Neuronal stem cell (in vitro differentiated cells): ENCODE results near the gene TRANK1.
"Not testable (repeated sequence)": the region's sequence is repeated elsewhere in the genome, so short reads cannot be mapped to it uniquely, and the experiment has no call there.

Experiments
- DNase-seq: peaks from one replicate; pipeline ENCODE4 v3.0.0-alpha.2; 2013; ENCODE audit warnings: low spot score
- H2AFZ ChIP-seq: one replicate; pipeline ENCODE4 v1.6.1; 2013; ENCODE audit warnings: mild to moderate bottlenecking, low read length, inconsistent platforms
- H2AK5ac ChIP-seq: 2 replicates; pipeline ENCODE4 v1.6.1; 2013; ENCODE audit warnings: low read depth, mild to moderate bottlenecking, inconsistent platforms, low read length, moderate library complexity, mixed read lengths
- H2BK120ac ChIP-seq: 2 replicates; pipeline ENCODE4 v1.6.1; 2013; ENCODE audit warnings: low read depth, mild to moderate bottlenecking, inconsistent platforms, low read length, moderate library complexity, mixed read lengths
- H2BK12ac ChIP-seq: one replicate; pipeline ENCODE4 v1.6.1; 2013; ENCODE audit warnings: low read length, inconsistent platforms
- H2BK15ac ChIP-seq: 2 replicates; pipeline ENCODE4 v1.6.1; 2013; ENCODE audit warnings: mild to moderate bottlenecking, low read length, inconsistent platforms, mixed read lengths
- H2BK5ac ChIP-seq: one replicate; pipeline ENCODE4 v1.6.1; 2013; ENCODE audit warnings: inconsistent platforms, mild to moderate bottlenecking, low read length, moderate library complexity
- H3K14ac ChIP-seq: one replicate; pipeline ENCODE4 v1.6.1; 2013; ENCODE audit warnings: low read length, inconsistent platforms
- H3K18ac ChIP-seq: 2 replicates; pipeline ENCODE4 v1.6.1; 2013; ENCODE audit warnings: low read length, inconsistent platforms
- H3K23ac ChIP-seq: 2 replicates; pipeline ENCODE4 v1.6.1; 2013; ENCODE audit warnings: low read depth, mild to moderate bottlenecking, mixed read lengths, low read length, inconsistent platforms; ENCODE audit not compliant: poor library complexity
- H3K27ac ChIP-seq: replicated peaks from 3 replicates; pipeline ENCODE4 v1.5.1; 2013; ENCODE audit warnings: low read length, inconsistent platforms
- H3K27me3 ChIP-seq, 3 experiments: 2 replicates each; pipeline ENCODE4 v1.6.1; 2013; ENCODE audit warnings: low read length in 3 of 3, mild to moderate bottlenecking in 2 of 3, inconsistent platforms in 1 of 3, low read depth in 1 of 3, mixed read lengths in 1 of 3, moderate library complexity in 1 of 3; ENCODE audit not compliant: control insufficient read depth in 3 of 3, insufficient read depth in 3 of 3
- H3K36me3 ChIP-seq, 2 donors: replicated peaks in 1 of 2; 2 replicates each; pipeline ENCODE4 v1.6.1; 2013; ENCODE audit warnings: low read length in 2 of 2; ENCODE audit not compliant: control insufficient read depth in 2 of 2, insufficient read depth in 2 of 2
- H3K4ac ChIP-seq: 2 replicates; pipeline ENCODE4 v1.6.1; 2013; ENCODE audit warnings: inconsistent platforms, mild to moderate bottlenecking, low read length, moderate library complexity
- H3K4me1 ChIP-seq, 2 donors: 1 replicate in 1 of 2; 2 replicates in 1 of 2; pipeline ENCODE4 v1.6.1; 2013; ENCODE audit warnings: low read length in 2 of 2, low read depth in 1 of 2; ENCODE audit not compliant: control insufficient read depth in 2 of 2, insufficient read depth in 1 of 2
- H3K4me2 ChIP-seq: one replicate; pipeline ENCODE4 v1.6.1; 2013; ENCODE audit warnings: mild to moderate bottlenecking, low read length, inconsistent platforms; ENCODE audit not compliant: insufficient read depth, poor library complexity, severe bottlenecking
- H3K4me3 ChIP-seq, 2 donors: 2 replicates each; pipeline ENCODE4 v1.5.1; 2013; ENCODE audit warnings: low read length in 2 of 2, mild to moderate bottlenecking in 2 of 2, inconsistent platforms in 1 of 2, moderate library complexity in 1 of 2
- H3K79me1 ChIP-seq: one replicate; pipeline ENCODE4 v1.6.1; 2013; ENCODE audit warnings: low read depth, mild to moderate bottlenecking, inconsistent platforms, low read length, moderate library complexity
- H3K9ac ChIP-seq: one replicate; pipeline ENCODE4 v1.6.1; 2013; ENCODE audit warnings: mild to moderate bottlenecking, low read depth, low read length, inconsistent platforms; ENCODE audit not compliant: poor library complexity
- H3K9me3 ChIP-seq, 2 donors: replicated peaks in 1 of 2; 2 replicates each; pipeline versions ENCODE3 to v1.6.1; 2013; ENCODE audit warnings: low read length in 2 of 2, mild to moderate bottlenecking in 2 of 2, inconsistent platforms in 1 of 2, low read depth in 1 of 2, mixed read lengths in 1 of 2, moderate library complexity in 1 of 2; ENCODE audit not compliant: control insufficient read depth in 2 of 2, insufficient read depth in 1 of 2
- H4K8ac ChIP-seq: one replicate; pipeline ENCODE4 v1.6.1; 2013; ENCODE audit warnings: low read depth, mild to moderate bottlenecking, inconsistent platforms, low read length, moderate library complexity
- H4K91ac ChIP-seq: one replicate; pipeline ENCODE4 v1.6.1; 2013; ENCODE audit warnings: low read length, low read depth, mild to moderate bottlenecking, inconsistent platforms; ENCODE audit not compliant: poor library complexity
- WGBS, 2 donors: extraction: QIAGEN DNeasy Blood & Tissue Kit; methylation state at CpG; one replicate each; pipeline ENCODE4 v1.1.7; 2013; ENCODE audit warnings: missing lambda C conversion rate in 2 of 2, mixed read lengths in 1 of 2; ENCODE audit not compliant: insufficient read length in 2 of 2, insufficient replicate concordance in 1 of 2; ENCODE audit errors: extremely low coverage in 2 of 2; 5-methylcytosine and 5-hydroxymethylcytosine counted together

The TRANK1 gene

DNA sequence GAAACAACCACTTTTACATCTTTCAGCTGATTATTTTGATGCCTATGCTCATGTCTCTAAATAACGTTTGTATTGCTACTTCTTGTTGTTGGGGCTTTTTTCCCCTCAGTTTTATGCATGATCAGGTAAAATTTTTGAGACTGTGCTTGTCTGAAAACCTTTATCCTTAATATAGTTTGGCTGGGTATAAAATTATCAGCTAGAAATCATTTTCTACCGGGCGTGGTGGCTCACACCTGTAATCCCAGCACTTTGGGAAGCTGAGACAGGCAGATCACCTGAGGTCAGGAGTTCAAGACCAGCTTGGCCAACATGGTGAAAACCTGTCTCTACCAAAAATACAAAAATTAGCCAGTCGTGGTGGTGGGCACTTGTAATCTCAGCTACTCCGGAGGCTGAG is 3.0 kb upstream of the TRANK1 start:
- H3K27me3 ChIP-seq, result peaks cover 3 to 11% (median 8%) of the 10 kb centered on the region in 3 experiments
- not testable (repeated sequence) for H2BK120ac ChIP-seq, H3K18ac ChIP-seq, H3K36me3 ChIP-seq, H3K9ac ChIP-seq, H2AFZ ChIP-seq, H2AK5ac ChIP-seq, H2BK5ac ChIP-seq, H3K79me1 ChIP-seq, H2BK15ac ChIP-seq, H2BK12ac ChIP-seq, H3K4ac ChIP-seq, H3K4me1 ChIP-seq, H3K4me2 ChIP-seq, H4K8ac ChIP-seq, H3K14ac ChIP-seq, DNase-seq, H3K23ac ChIP-seq, H4K91ac ChIP-seq, H3K27ac ChIP-seq, H3K4me3 ChIP-seq
- WGBS, 2 donors, result no CpG with 5 or more reads among the region's 5 CpGs
- H3K9me3 ChIP-seq, result peaks cover 10 to 21% of the 10 kb centered on the region in 2 donors

DNA sequence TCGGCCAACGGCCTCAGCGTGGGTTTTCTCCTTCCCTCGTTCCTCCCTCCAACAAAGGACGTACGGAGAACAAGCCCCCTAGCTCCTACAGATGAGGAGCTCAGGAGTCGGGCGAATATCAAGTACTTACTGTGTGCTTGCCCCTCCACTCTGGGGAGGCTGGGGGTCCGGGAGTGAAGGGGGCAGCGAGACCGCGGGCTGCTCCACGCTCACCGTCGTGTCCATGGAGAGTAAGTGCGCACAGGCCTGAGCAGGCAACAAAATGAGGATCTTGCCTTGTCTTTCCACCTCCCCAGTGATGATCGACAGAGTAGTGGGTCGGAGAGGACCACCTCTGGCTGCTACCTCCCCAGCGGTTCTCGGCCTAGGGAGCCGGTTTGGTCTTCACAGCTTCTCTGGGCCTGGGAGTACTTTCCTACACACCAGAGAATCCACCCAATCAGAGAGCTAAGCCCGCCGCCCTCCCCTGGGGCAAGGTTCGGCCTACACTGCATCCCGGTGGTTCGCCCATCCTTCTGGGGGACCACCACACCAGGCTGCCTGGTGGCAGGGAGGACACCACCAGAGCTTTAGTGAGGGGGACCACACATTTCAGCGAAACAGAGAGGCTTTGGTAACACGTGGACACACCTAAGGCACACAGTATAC is 603 bp upstream of the TRANK1 start:
- no peak overlapping the region for H3K14ac ChIP-seq
- peak overlapping the region; percentile 72 for H3K18ac ChIP-seq
- peak overlapping the region; percentile 92 for H2BK120ac ChIP-seq
- H2BK12ac ChIP-seq, result peak overlapping the region; percentile 46
- WGBS, 2 donors, result no CpG with 5 or more reads among the region's 28 CpGs
- H3K79me1 ChIP-seq, result peaks cover 3% of the 10 kb centered on the region
- peaks cover 3 to 11% (median 3%) of the 10 kb centered on the region in 3 experiments for H3K27me3 ChIP-seq
- peak overlapping the region; percentile 72 for H2AK5ac ChIP-seq
- H3K23ac ChIP-seq, result no peak overlapping the region
- no peak overlapping the region for H3K4me3 ChIP-seq
- no peak overlapping the region for H3K9ac ChIP-seq
- H3K4ac ChIP-seq, result peak overlapping the region; percentile 27
- peak overlapping the region; percentile 99 for H4K8ac ChIP-seq
- H3K9me3 ChIP-seq, result peaks cover 10 to 21% of the 10 kb centered on the region in 2 donors
- H2BK15ac ChIP-seq, result peak overlapping the region; percentile 99
- peak overlapping the region; percentile 80 for H2AFZ ChIP-seq
- H2BK5ac ChIP-seq, result no peak overlapping the region
- no peak overlapping the region for H3K4me2 ChIP-seq
- H3K27ac ChIP-seq, result no peak overlapping the region
- peak overlapping the region; percentile 39 for H4K91ac ChIP-seq
- no peaks in the 10 kb centered on the region for H3K36me3 ChIP-seq
- no peak for DNase-seq
- peaks cover 0 to 5% of the 10 kb centered on the region in 2 donors for H3K4me1 ChIP-seq

DNA sequence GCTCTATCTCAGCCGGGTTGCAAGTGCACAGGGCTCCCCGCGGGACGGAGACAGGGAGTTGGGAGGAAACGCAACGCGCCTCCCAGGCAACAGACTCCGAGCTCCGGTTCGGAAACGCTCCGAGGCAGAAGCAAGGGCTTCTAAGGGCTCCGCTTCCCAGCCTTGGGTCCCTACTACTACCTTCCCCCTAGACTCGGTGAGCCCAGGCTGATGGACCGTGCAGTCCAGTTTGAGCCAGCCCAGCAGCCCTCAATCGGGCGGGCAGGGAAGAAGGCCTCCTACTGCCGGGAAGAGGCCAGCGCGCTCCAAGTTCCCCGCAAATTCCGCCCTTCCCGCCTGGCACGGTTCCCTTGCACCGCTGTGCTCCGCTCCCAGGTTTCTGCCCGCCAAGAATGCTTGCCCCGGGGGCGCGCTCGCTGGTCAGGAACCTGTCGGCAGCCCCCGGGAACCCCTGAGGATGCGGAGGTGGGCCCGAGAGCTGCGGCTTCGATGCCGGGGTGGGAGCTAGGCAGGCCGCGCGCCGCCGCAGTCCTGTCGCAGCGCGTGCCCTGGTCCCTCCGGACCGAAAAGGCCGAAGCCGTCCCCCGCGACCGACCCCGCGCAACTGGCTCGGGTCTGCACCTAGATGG is 728 bp downstream of the TRANK1 start:
- WGBS, 2 donors, result no CpG with 5 or more reads among the region's 56 CpGs
- peak overlapping the region; percentile 98 for H3K18ac ChIP-seq
- H3K9me3 ChIP-seq, result peaks cover 10 to 21% of the 10 kb centered on the region in 2 donors
- peak overlapping the region; percentile 87 for H2BK12ac ChIP-seq
- peak overlapping the region; percentile 77 for H3K14ac ChIP-seq
- peak overlapping the region; percentile 77 for H3K23ac ChIP-seq
- H3K36me3 ChIP-seq, result no peaks in the 10 kb centered on the region
- peak overlapping the region; percentile 83 for H3K4me2 ChIP-seq
- H2BK120ac ChIP-seq, result peak overlapping the region; percentile 89
- H4K91ac ChIP-seq, result no peak overlapping the region
- H2BK15ac ChIP-seq, result peak overlapping the region; percentile 99
- H2BK5ac ChIP-seq, result peak overlapping the region; percentile 54
- H3K27me3 ChIP-seq, result peaks cover 3 to 11% (median 3%) of the 10 kb centered on the region in 3 experiments
- H3K4me3 ChIP-seq, result peak overlapping the region in 1 of 2 donors; percentile 79
- peak; percentile 54 for DNase-seq
- peak overlapping the region; percentile 46 for H3K4ac ChIP-seq
- peaks cover 0 to 5% of the 10 kb centered on the region in 2 donors for H3K4me1 ChIP-seq
- H2AK5ac ChIP-seq, result peak overlapping the region; percentile 66
- peak overlapping the region; percentile 80 for H2AFZ ChIP-seq
- H3K27ac ChIP-seq, result no peak overlapping the region
- peak overlapping the region; percentile 95 for H3K9ac ChIP-seq
- H4K8ac ChIP-seq, result peak overlapping the region; percentile 98
- H3K79me1 ChIP-seq, result peaks cover 3% of the 10 kb centered on the region

DNA sequence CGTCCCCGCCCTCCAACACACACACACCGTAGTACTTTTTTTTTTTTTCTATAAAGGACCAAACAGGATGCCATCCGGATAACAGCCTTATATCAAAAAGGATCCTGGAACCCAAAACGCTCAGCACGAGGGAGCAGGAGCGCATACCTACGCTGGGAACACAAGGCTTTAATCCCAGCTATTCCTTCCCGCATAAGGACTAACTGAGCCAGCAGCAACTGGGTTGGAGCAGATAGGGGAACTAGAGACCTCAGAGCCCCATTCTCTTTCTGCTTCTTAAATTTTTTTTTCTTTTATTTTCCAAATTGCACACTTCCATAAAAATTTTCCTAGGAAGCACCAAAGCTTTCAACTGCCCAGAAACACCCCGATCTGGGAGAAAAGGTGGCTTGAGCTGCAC is 1.3 kb downstream of the TRANK1 start:
- Histone ChIP-seq H3K36me3 (no peaks in the 10 kb centered on the region), H3K9me3 (peaks cover 10 to 21% of the 10 kb centered on the region in 2 donors), H3K4me2 (peak overlapping the region; percentile 83), H2BK120ac (no peak overlapping the region), H3K9ac (peak overlapping the region; percentile 95), H4K8ac (no peak overlapping the region), H4K91ac (no peak overlapping the region), H3K4ac (no peak overlapping the region), H2AK5ac (peak overlapping the region; percentile 66), H2BK12ac (no peak overlapping the region), H2BK15ac (peak overlapping the region; percentile 99), H2BK5ac (peak overlapping the region; percentile 54), H2AFZ (peak overlapping the region; percentile 80), H3K18ac (peak overlapping the region; percentile 98), H3K4me3 (peak overlapping the region in 1 of 2 donors; percentile 79), H3K27ac (no peak overlapping the region), H3K4me1 (peaks cover 0 to 5% of the 10 kb centered on the region in 2 donors), H3K23ac (no peak overlapping the region), H3K27me3 (peaks cover 3 to 11% (median 3%) of the 10 kb centered on the region in 3 experiments), H3K14ac (no peak overlapping the region), H3K79me1 (peaks cover 3% of the 10 kb centered on the region)
- no peak for DNase-seq
- no CpG with 5 or more reads among the region's 10 CpGs for WGBS, 2 donors
